Measurements from ENCODE around the gene TMEM163. TPM values are rescaled to one million over a fixed set of nuclear protein-coding genes. Genes with fewer than 3 reads are reported as not detected.

The TMEM163 gene
- total RNA-seq, 1 donor from 2014 or later = 2.4 TPM

DNA sequence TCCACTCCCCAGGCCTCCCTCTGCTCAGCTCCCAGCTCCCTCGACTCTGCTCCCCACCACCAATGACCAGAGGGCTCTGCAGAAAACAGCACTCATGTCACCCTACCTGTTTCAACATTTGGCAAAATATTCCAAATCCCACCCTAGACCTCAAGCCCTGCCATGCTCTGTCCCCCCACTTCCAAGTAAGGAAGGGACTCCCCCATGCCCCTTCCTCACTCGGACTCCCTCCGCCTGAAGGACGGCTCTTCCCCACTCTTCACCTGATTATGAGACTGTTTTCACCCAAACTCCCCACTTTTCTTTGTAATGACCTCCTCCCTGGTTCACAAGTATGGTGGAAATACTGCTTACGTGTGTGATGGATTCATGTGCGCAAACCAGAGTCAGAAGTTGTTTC lies 256.5 kb downstream of the TMEM163 start:
- no peaks in the 10 kb centered on the region for H3K36me3 ChIP-seq (ENCODE audit: control insufficient read depth, insufficient read depth, low read length)
- H3K4me3 ChIP-seq (ENCODE audit: low read depth, low read length) = no peak overlapping the region
- no peak for DNase-seq (ENCODE audit: low read depth)
- TF ChIP-seq, protein P1, sequence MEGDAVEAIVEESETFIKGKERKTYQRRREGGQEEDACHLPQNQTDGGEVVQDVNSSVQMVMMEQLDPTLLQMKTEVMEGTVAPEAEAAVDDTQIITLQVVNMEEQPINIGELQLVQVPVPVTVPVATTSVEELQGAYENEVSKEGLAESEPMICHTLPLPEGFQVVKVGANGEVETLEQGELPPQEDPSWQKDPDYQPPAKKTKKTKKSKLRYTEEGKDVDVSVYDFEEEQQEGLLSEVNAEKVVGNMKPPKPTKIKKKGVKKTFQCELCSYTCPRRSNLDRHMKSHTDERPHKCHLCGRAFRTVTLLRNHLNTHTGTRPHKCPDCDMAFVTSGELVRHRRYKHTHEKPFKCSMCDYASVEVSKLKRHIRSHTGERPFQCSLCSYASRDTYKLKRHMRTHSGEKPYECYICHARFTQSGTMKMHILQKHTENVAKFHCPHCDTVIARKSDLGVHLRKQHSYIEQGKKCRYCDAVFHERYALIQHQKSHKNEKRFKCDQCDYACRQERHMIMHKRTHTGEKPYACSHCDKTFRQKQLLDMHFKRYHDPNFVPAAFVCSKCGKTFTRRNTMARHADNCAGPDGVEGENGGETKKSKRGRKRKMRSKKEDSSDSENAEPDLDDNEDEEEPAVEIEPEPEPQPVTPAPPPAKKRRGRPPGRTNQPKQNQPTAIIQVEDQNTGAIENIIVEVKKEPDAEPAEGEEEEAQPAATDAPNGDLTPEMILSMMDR (IDR thresholded peaks at IDR 0.05; ENCODE audit: insufficient read depth, low read length, poor library complexity, severe bottlenecking) = no peak
- H3K27me3 ChIP-seq (ENCODE audit: control insufficient read depth, insufficient read depth, low read length) = no peaks in the 10 kb centered on the region

DNA sequence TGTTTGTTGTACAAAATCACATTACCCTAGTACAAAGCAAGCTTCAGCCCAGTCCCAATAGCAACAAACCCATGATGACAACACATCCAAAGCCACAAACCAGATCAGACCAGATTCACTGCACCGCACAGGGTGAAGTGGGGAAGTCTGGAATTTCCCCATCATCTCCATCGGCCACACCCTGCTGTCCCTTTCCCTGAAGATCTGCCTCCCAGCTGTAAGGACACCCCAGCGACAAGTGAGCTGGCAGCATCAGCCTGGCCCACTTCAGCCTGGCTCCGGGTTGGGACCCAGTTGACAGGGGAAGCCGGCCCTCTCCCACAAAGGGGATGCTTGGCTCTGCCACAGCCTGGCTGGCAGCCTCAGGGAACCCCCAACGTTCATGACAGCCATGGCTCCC lies 257.3 kb downstream of the TMEM163 start:
- no peaks in the 10 kb centered on the region for H3K27me3 ChIP-seq (ENCODE audit: control insufficient read depth, insufficient read depth, low read length)
- TF ChIP-seq, protein P1 (IDR thresholded peaks at IDR 0.05; ENCODE audit: insufficient read depth, low read length, poor library complexity, severe bottlenecking) = no peak
- H3K4me3 ChIP-seq (ENCODE audit: low read depth, low read length) = no peak overlapping the region
- no peak for DNase-seq (ENCODE audit: low read depth)
- no peaks in the 10 kb centered on the region for H3K36me3 ChIP-seq (ENCODE audit: control insufficient read depth, insufficient read depth, low read length)

DNA sequence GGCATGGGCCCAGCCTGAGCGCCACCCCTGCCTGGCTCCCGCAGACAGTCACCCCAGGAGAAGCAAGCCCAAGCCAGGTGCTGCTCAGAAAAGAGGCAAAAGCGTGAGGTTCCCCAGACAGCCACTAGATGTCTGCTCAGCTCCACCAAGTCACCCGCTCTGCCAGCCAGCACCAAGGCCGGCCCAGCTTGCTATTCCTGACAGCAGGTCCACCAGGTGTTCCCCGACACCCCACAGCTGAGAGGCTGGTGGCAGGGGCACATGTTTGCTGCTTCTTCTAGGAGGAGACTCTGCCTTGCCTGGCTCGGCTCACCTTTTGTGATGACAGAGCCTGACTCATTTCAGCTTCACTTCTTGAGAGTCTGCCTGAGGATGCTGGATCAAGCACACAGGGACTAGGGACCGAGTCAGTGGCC lies 258.2 kb downstream of the TMEM163 start:
- Histone ChIP-seq H3K27me3 (ENCODE audit: control insufficient read depth, insufficient read depth, low read length) (no peaks in the 10 kb centered on the region), H3K4me3 (ENCODE audit: low read depth, low read length) (no peak overlapping the region), H3K36me3 (ENCODE audit: control insufficient read depth, insufficient read depth, low read length) (no peaks in the 10 kb centered on the region)
- no peak for DNase-seq (ENCODE audit: low read depth)
- TF ChIP-seq, protein P1 (IDR thresholded peaks at IDR 0.05; ENCODE audit: insufficient read depth, low read length, poor library complexity, severe bottlenecking) = peak; percentile 83

DNA sequence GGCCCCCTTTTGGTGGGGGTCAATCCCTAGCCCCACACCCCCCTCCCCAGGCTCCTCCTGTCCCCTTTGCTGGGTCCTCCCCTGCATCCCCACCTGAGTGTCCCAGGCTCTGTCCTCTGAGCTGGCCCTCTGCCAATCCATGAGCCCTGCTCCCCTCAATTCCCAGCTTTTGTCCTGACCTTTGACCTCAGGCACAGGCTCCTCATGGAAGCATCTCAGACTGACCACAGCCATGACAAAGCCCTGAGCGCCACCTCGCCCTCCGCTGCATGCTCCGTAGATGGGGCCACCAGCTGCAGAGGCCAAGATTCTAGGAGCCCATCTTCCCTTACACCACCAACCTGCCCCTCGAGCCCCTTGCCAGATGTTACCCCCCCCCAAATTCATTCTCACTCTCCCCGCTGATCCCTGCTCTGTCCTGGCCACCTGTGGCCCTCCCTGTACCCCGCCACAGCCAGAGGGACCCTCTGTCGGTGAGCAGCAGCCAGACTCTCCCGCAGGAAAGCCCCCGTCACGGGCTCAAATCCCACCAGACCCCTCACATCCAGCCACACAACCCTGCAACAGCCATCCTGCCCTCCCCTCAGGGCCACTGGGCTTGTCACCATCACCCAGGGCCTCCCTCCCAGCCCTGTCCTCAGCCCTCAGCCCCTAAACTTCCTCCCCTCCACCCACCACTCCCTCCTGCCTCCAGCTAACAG lies 258.9 kb downstream of the TMEM163 start:
- H3K36me3 ChIP-seq (ENCODE audit: control insufficient read depth, insufficient read depth, low read length) = no peaks in the 10 kb centered on the region
- TF ChIP-seq, protein P1 (IDR thresholded peaks at IDR 0.05; ENCODE audit: insufficient read depth, low read length, poor library complexity, severe bottlenecking) = no peak
- no peak for DNase-seq (ENCODE audit: low read depth)
- H3K27me3 ChIP-seq (ENCODE audit: control insufficient read depth, insufficient read depth, low read length) = no peaks in the 10 kb centered on the region
- H3K4me3 ChIP-seq (ENCODE audit: low read depth, low read length) = no peak overlapping the region

DNA sequence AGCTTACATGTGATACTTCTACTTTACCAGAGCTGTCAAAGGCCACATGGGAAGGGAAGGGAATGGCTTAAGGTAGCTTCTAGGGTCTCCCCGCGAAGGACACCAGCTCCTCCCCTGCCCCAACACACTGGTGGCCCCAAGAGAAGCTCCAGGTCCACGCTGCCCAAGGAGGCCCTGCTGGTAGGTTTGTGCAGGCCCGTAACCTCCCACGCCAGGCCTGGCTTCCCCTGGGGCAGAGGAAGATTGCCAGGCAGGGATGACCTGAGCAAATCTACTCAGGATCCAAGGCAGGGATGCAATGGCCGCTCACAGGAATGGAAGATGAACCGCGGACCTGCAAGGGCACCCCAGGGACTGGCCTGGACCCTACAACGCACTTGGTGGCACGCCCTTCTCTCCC lies 259.9 kb downstream of the TMEM163 start:
- TF ChIP-seq, protein P1 (IDR thresholded peaks at IDR 0.05; ENCODE audit: insufficient read depth, low read length, poor library complexity, severe bottlenecking) = no peak
- Histone ChIP-seq H3K36me3 (ENCODE audit: control insufficient read depth, insufficient read depth, low read length) (no peaks in the 10 kb centered on the region), H3K27me3 (ENCODE audit: control insufficient read depth, insufficient read depth, low read length) (no peaks in the 10 kb centered on the region), H3K4me3 (ENCODE audit: low read depth, low read length) (no peak overlapping the region)
- DNase-seq (ENCODE audit: low read depth) = no peak

DNA sequence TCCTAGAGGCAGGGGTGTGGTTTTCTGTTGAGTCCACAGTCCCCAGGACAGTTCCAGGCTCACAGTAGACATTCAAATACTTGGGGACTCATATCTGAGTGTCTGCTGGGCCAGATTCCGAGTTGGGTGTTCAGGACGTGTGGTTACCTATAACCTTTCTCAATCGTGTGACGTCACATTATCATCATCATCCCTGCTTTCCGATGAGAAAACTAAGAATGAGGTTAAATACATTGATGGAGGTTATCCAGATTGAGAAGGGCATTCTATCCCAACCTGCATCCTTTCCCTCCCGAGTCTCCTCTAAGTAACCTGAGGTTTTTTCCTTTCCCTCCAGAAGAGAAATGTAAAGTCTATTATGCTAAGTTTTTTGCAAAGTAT lies 260.3 kb downstream of the TMEM163 start:
- H3K36me3 ChIP-seq (ENCODE audit: control insufficient read depth, insufficient read depth, low read length) = no peaks in the 10 kb centered on the region
- H3K4me3 ChIP-seq (ENCODE audit: low read depth, low read length) = no peak overlapping the region
- TF ChIP-seq, protein P1 (IDR thresholded peaks at IDR 0.05; ENCODE audit: insufficient read depth, low read length, poor library complexity, severe bottlenecking) = no peak
- DNase-seq (ENCODE audit: low read depth) = no peak
- H3K27me3 ChIP-seq (ENCODE audit: control insufficient read depth, insufficient read depth, low read length) = no peaks in the 10 kb centered on the region

Data from kidney epithelial cell (primary cell).